LNCaP clone FGC (cell line): Measurements from ENCODE around the gene CYP11A1.
A peak's percentile ranks its signal among the peaks of the same experiment; 100 is the strongest.

Experiments used
- DNase-seq: peaks from one replicate; pipeline ENCODE4 v3.0.0-alpha.2; 2011; ENCODE audit warnings: low read depth
- H3K4me3 ChIP-seq: 2 replicates; pipeline ENCODE4 v1.5.1; 2011; ENCODE audit warnings: mild to moderate bottlenecking, low read depth, low read length, control low read depth
- CTCF ChIP-seq: IDR thresholded peaks from 2 replicates; pipeline ENCODE4 v1.5.1; 2012; ENCODE audit warnings: mild to moderate bottlenecking; ENCODE audit not compliant: control insufficient read depth, insufficient read depth; ENCODE audit errors: extremely low read depth

The CYP11A1 gene

GRCh38 chr15:74400915-74401757 lies 33.7 kb upstream of the CYP11A1 start:
- TF ChIP-seq CTCF = no peak
- peak; percentile 26 for DNase-seq
- no peak overlapping the region for H3K4me3 ChIP-seq

GRCh38 chr15:74400313-74400860 lies 32.9 kb upstream of the CYP11A1 start:
- TF ChIP-seq CTCF = no peak
- no peak for DNase-seq
- H3K4me3 ChIP-seq = no peak overlapping the region

- TF ChIP-seq CTCF = no peak
- peak; percentile 35 for DNase-seq
- no peak overlapping the region for H3K4me3 ChIP-seq
These were observed 32.3 kb upstream of the CYP11A1 start for GRCh38 chr15:74399511-74400312.

- H3K4me3 ChIP-seq = no peak overlapping the region
- DNase-seq = no peak
- TF ChIP-seq CTCF = no peak
These were observed 31.7 kb upstream of the CYP11A1 start for GRCh38 chr15:74399100-74399499.

GRCh38 chr15:74398183-74398582 lies 30.7 kb upstream of the CYP11A1 start:
- no peak for DNase-seq
- no peak overlapping the region for H3K4me3 ChIP-seq
- no peak for TF ChIP-seq CTCF

- no peak for DNase-seq
- no peak overlapping the region for H3K4me3 ChIP-seq
- no peak for TF ChIP-seq CTCF
These were observed 30.0 kb upstream of the CYP11A1 start for GRCh38 chr15:74397239-74398068.
